WTC11 (cell line): Measurements from ENCODE around the gene ZNF142. TPM values are rescaled to one million over a fixed set of nuclear protein-coding genes. Genes with fewer than 3 reads are reported as not detected.

Experiments
- AR ChIP-seq: fragments of 250-450 bp; sonication (Bioruptor Pico); IDR thresholded peaks from 2 replicates; pipeline ENCODE4 v1.9.0; 2021; ENCODE audit warnings: mild to moderate bottlenecking
- ELF4 ChIP-seq: sonication (generic); formaldehyde crosslinking; IDR thresholded peaks from 2 replicates; pipeline ENCODE4 v1.8.1; 2022; ENCODE audit warnings: low read depth, mild to moderate bottlenecking, moderate library complexity, missing genetic modification reagents
- ESRRA ChIP-seq: sonication (generic); formaldehyde crosslinking; IDR thresholded peaks from 2 replicates; pipeline ENCODE4 v1.8.1; 2022; ENCODE audit warnings: mild to moderate bottlenecking, missing genetic modification reagents, borderline replicate concordance
- ETV6 ChIP-seq: sonication (generic); formaldehyde crosslinking; IDR thresholded peaks from 2 replicates; pipeline ENCODE4 v1.8.1; 2022; ENCODE audit warnings: mild to moderate bottlenecking, missing genetic modification reagents
- JAZF1 ChIP-seq: fragments of 250-450 bp; sonication (Bioruptor Pico); IDR thresholded peaks from 2 replicates; pipeline ENCODE4 v1.9.0; 2021; ENCODE audit warnings: moderate library complexity, mild to moderate bottlenecking, inconsistent platforms
- JUN ChIP-seq: sonication (generic); formaldehyde crosslinking; IDR thresholded peaks from 2 replicates; pipeline ENCODE4 v1.8.0; 2023; ENCODE audit warnings: mild to moderate bottlenecking, missing genetic modification reagents
- MXD4 ChIP-seq: fragments of 250-450 bp; sonication (Bioruptor Pico); IDR thresholded peaks from 2 replicates; pipeline ENCODE4 v1.8.0; 2021; ENCODE audit warnings: mild to moderate bottlenecking, moderate library complexity, borderline replicate concordance
- NFATC4 ChIP-seq: fragments of 250-450 bp; sonication (Bioruptor Pico); IDR thresholded peaks from 2 replicates; pipeline ENCODE4 v1.9.0; 2021; ENCODE audit warnings: mild to moderate bottlenecking
- PRDM15 ChIP-seq: sonication (generic); formaldehyde crosslinking; IDR thresholded peaks from 2 replicates; pipeline ENCODE4 v1.8.0; 2022; ENCODE audit warnings: missing genetic modification reagents
- PRRX2 ChIP-seq: fragments of 250-450 bp; sonication (Bioruptor Pico); IDR thresholded peaks from 2 replicates; pipeline ENCODE4 v1.8.0; 2021; ENCODE audit warnings: mild to moderate bottlenecking
- SOX15 ChIP-seq: fragments of 250-450 bp; sonication (Bioruptor Pico); IDR thresholded peaks from 2 replicates; pipeline ENCODE4 v1.9.0; 2021; ENCODE audit warnings: mild to moderate bottlenecking
- USF2 ChIP-seq: sonication (generic); formaldehyde crosslinking; IDR thresholded peaks from 2 replicates; pipeline ENCODE4 v1.8.1; 2023; ENCODE audit warnings: mild to moderate bottlenecking, missing genetic modification reagents, moderate library complexity
- ZNF121 ChIP-seq: sonication (generic); formaldehyde crosslinking; IDR thresholded peaks from 2 replicates; pipeline ENCODE4 v1.8.0; 2023; ENCODE audit warnings: missing genetic modification reagents
- ZNF532 ChIP-seq: fragments of 250-450 bp; sonication (Bioruptor Pico); IDR thresholded peaks from 2 replicates; pipeline ENCODE4 v1.9.0; 2021; ENCODE audit warnings: mild to moderate bottlenecking, borderline replicate concordance
- total RNA-seq: library from RNA; stranded (reverse); gene quantifications from 3 replicates; pipeline ENCODE4 v1.2.3, GENCODE V29; 2021
- TF ChIP-seq, protein P1 (sequence below): sonication (generic); formaldehyde crosslinking; IDR thresholded peaks from 2 replicates; pipeline ENCODE4 v1.8.0; 2023; ENCODE audit warnings: mild to moderate bottlenecking, missing genetic modification reagents
- TF ChIP-seq, protein P2 (sequence below): sonication (generic); formaldehyde crosslinking; IDR thresholded peaks from 2 replicates; pipeline ENCODE4 v1.8.1; 2022; ENCODE audit warnings: low read depth, mild to moderate bottlenecking, moderate library complexity, missing genetic modification reagents, borderline replicate concordance

ZNF142 gene
- total RNA-seq, 1 experiment from 2014 or later: 33.5 TPM

- TF ChIP-seq PRDM15 (CRISPR knock-in tag) (no peak), NFATC4 (no peak), SOX15 (CRISPR knock-in tag) (no peak), AR (CRISPR knock-in tag) (no peak), ESRRA (CRISPR knock-in tag) (no peak), ZNF532 (CRISPR knock-in tag) (no peak), ZNF121 (CRISPR knock-in tag) (no peak), PRRX2 (CRISPR knock-in tag) (no peak), JUN (no peak), JAZF1 (no peak), USF2 (no peak), ETV6 (CRISPR knock-in tag) (no peak), MXD4 (no peak), ELF4 (CRISPR knock-in tag) (no peak)
- TF ChIP-seq, protein P1, sequence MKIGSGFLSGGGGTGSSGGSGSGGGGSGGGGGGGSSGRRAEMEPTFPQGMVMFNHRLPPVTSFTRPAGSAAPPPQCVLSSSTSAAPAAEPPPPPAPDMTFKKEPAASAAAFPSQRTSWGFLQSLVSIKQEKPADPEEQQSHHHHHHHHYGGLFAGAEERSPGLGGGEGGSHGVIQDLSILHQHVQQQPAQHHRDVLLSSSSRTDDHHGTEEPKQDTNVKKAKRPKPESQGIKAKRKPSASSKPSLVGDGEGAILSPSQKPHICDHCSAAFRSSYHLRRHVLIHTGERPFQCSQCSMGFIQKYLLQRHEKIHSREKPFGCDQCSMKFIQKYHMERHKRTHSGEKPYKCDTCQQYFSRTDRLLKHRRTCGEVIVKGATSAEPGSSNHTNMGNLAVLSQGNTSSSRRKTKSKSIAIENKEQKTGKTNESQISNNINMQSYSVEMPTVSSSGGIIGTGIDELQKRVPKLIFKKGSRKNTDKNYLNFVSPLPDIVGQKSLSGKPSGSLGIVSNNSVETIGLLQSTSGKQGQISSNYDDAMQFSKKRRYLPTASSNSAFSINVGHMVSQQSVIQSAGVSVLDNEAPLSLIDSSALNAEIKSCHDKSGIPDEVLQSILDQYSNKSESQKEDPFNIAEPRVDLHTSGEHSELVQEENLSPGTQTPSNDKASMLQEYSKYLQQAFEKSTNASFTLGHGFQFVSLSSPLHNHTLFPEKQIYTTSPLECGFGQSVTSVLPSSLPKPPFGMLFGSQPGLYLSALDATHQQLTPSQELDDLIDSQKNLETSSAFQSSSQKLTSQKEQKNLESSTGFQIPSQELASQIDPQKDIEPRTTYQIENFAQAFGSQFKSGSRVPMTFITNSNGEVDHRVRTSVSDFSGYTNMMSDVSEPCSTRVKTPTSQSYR (CRISPR knock-in tag): no peak
- TF ChIP-seq, protein P2, sequence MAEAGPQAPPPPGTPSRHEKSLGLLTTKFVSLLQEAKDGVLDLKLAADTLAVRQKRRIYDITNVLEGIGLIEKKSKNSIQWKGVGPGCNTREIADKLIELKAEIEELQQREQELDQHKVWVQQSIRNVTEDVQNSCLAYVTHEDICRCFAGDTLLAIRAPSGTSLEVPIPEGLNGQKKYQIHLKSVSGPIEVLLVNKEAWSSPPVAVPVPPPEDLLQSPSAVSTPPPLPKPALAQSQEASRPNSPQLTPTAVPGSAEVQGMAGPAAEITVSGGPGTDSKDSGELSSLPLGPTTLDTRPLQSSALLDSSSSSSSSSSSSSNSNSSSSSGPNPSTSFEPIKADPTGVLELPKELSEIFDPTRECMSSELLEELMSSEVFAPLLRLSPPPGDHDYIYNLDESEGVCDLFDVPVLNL: no peak
These were observed 14.3 kb downstream of the ZNF142 start (continued) for GRCh38 chr2:218645126-218645525.
